IMR-90 (cell line): ENCODE measurements around the gene RFPL4AL1. TPM values are rescaled to one million over a fixed set of nuclear protein-coding genes. Genes with fewer than 3 reads are reported as not detected.

Source experiments
- ATAC-seq: fragments of 200-7000 bp; cut with Tn5 transposase; 2 replicates; pipeline ENCODE4 v1.9.1; 2020; ENCODE audit warnings: low read depth, mild to moderate bottlenecking, moderate library complexity
- BruUV-seq: library from RNA; stranded (reverse); fragments of 400-500 nt; replicated peaks from 2 replicates; lab custom pipeline; 2021; lab: Mats Ljungman, UMichigan
- CTCF ChIA-PET: fragments of 300-600 bp; formaldehyde crosslinking; extraction: SDS; loops from one replicate; lab custom pipeline; 2021; ENCODE audit warnings: antibody characterized with exemption; lab: Yijun Ruan, JAX
- POLR2A ChIA-PET: fragments of 300-600 bp; sonication (Branson Sonifier 250); formaldehyde crosslinking; loops from one replicate; lab custom pipeline; 2022; ENCODE audit warnings: antibody characterized with exemption; ENCODE audit not compliant: unreplicated experiment; lab: Charles Lee
- DNase-seq: peaks from one replicate; pipeline ENCODE4 v3.0.0; 2013
- H2AFZ ChIP-seq: replicated peaks from 2 replicates; pipeline ENCODE3; 2013; ENCODE audit warnings: low read length, mild to moderate bottlenecking; ENCODE audit not compliant: poor library complexity
- H2AK5ac ChIP-seq: 2 replicates; pipeline ENCODE4 v1.6.1; 2013; ENCODE audit warnings: low read depth, low read length, inconsistent platforms
- H2AK9ac ChIP-seq: replicated peaks from 2 replicates; pipeline ENCODE3; 2013; ENCODE audit warnings: mild to moderate bottlenecking, low read depth, low read length, moderate library complexity; ENCODE audit not compliant: poor library complexity
- H2BK120ac ChIP-seq: 2 replicates; pipeline ENCODE4 v1.6.1; 2013; ENCODE audit warnings: low read depth, low read length, inconsistent platforms
- H2BK15ac ChIP-seq: 3 replicates; pipeline ENCODE4 v1.6.1; 2013; ENCODE audit warnings: low read depth, low read length, inconsistent platforms
- H2BK20ac ChIP-seq: 2 replicates; pipeline ENCODE4 v1.6.1; 2013; ENCODE audit warnings: low read depth, mild to moderate bottlenecking, inconsistent platforms, low read length, moderate library complexity
- H2BK5ac ChIP-seq: 2 replicates; pipeline ENCODE4 v1.6.1; 2013; ENCODE audit warnings: mild to moderate bottlenecking, low read depth, low read length, inconsistent platforms; ENCODE audit not compliant: poor library complexity, severe bottlenecking
- H3K14ac ChIP-seq: replicated peaks from 2 replicates; pipeline ENCODE4 v1.6.1; 2013; ENCODE audit warnings: low read depth, low read length, inconsistent platforms
- H3K18ac ChIP-seq: 2 replicates; pipeline ENCODE4 v1.6.1; 2013; ENCODE audit warnings: low read depth, low read length, control low read depth
- H3K23ac ChIP-seq: 2 replicates; pipeline ENCODE4 v1.6.1; 2013; ENCODE audit warnings: low read depth, low read length, inconsistent platforms
- H3K27ac ChIP-seq: 2 replicates; pipeline ENCODE4 v1.5.1; 2013; ENCODE audit warnings: mild to moderate bottlenecking, control low read depth, low read length; ENCODE audit not compliant: insufficient read depth
- H3K27me3 ChIP-seq: 2 replicates; pipeline ENCODE4 v1.6.1; 2013; ENCODE audit warnings: low read length; ENCODE audit not compliant: control insufficient read depth, insufficient read depth
- H3K36me3 ChIP-seq: 2 replicates; pipeline ENCODE4 v1.6.1; 2013; ENCODE audit warnings: low read length, mixed read lengths; ENCODE audit not compliant: control insufficient read depth, insufficient read depth
- H3K4ac ChIP-seq: 2 replicates; pipeline ENCODE4 v1.6.1; 2013; ENCODE audit warnings: low read depth, low read length, inconsistent platforms
- H3K4me1 ChIP-seq: 2 replicates; pipeline ENCODE4 v1.6.1; 2013; ENCODE audit warnings: low read length, mixed read lengths; ENCODE audit not compliant: control insufficient read depth, insufficient read depth
- H3K4me2 ChIP-seq: 2 replicates; pipeline ENCODE4 v1.6.1; 2013; ENCODE audit warnings: low read depth, mild to moderate bottlenecking, control low read depth, low read length, moderate library complexity
- H3K4me3 ChIP-seq: 2 replicates; pipeline ENCODE4 v1.5.1; 2013; ENCODE audit warnings: low read depth, mild to moderate bottlenecking, control low read depth, low read length, moderate library complexity; ENCODE audit not compliant: insufficient read depth
- H3K56ac ChIP-seq: 2 replicates; pipeline ENCODE4 v1.6.1; 2013; ENCODE audit warnings: low read length, inconsistent platforms; ENCODE audit not compliant: insufficient read depth; ENCODE audit errors: extremely low read depth
- H3K79me1 ChIP-seq, 2 experiments: 2 replicates each; pipeline ENCODE4 v1.6.1; 2013; ENCODE audit warnings: low read length in 2 of 2, inconsistent platforms in 1 of 2, low read depth in 1 of 2
- H3K9ac ChIP-seq: 2 replicates; pipeline ENCODE4 v1.6.1; 2013; ENCODE audit warnings: low read depth, low read length, control low read depth
- H3K9me1 ChIP-seq: 2 replicates; pipeline ENCODE4 v1.6.1; 2013; ENCODE audit warnings: low read length, inconsistent platforms; ENCODE audit not compliant: insufficient read depth
- H3K9me3 ChIP-seq: 2 replicates; pipeline ENCODE4 v1.6.1; 2013; ENCODE audit warnings: low read length; ENCODE audit not compliant: control insufficient read depth, insufficient read depth
- H4K20me1 ChIP-seq: 2 replicates; pipeline ENCODE4 v1.6.1; 2013; ENCODE audit warnings: low read length, inconsistent platforms; ENCODE audit not compliant: insufficient read depth
- H4K5ac ChIP-seq: 2 replicates; pipeline ENCODE4 v1.6.1; 2013; ENCODE audit warnings: mild to moderate bottlenecking, low read depth, low read length, control low read depth
- H4K8ac ChIP-seq, 2 experiments: 2 replicates each; pipeline ENCODE4 v1.6.1; 2013; ENCODE audit warnings: low read depth in 2 of 2, low read length in 2 of 2, control low read depth in 1 of 2, inconsistent platforms in 1 of 2
- H4K91ac ChIP-seq: 2 replicates; pipeline ENCODE4 v1.6.1; 2013; ENCODE audit warnings: low read depth, low read length, inconsistent platforms; ENCODE audit not compliant: insufficient read depth
- BHLHE40 ChIP-seq: fragments of 150-350 bp; IDR thresholded peaks from 2 replicates; pipeline ENCODE4 v1.6.1; 2016; ENCODE audit warnings: mild to moderate bottlenecking, low read depth, low read length
- CEBPB ChIP-seq: IDR thresholded peaks from 2 replicates; pipeline ENCODE4 v1.6.1; 2012; ENCODE audit warnings: low read depth, low read length, improper control_type of control experiment
- CHD1 ChIP-seq: IDR thresholded peaks from 2 replicates; pipeline ENCODE4 v1.6.1; 2012; ENCODE audit warnings: low read depth, low read length, improper control_type of control experiment
- FOS ChIP-seq: fragments of 150-350 bp; IDR thresholded peaks from 2 replicates; pipeline ENCODE4 v1.6.1; 2016; ENCODE audit warnings: low read depth, low read length
- MAFK ChIP-seq: IDR thresholded peaks from 2 replicates; pipeline ENCODE4 v1.6.1; 2012; ENCODE audit warnings: low read depth, low read length, improper control_type of control experiment
- MXI1 ChIP-seq: IDR thresholded peaks from 2 replicates; pipeline ENCODE4 v1.6.1; 2012; ENCODE audit warnings: low read depth, mild to moderate bottlenecking, low read length, moderate library complexity, borderline replicate concordance
- RAD21 ChIP-seq: IDR thresholded peaks from 2 replicates; pipeline ENCODE4 v1.6.1; 2012; ENCODE audit warnings: low read length, improper control_type of control experiment
- RCOR1 ChIP-seq: IDR thresholded peaks from 2 replicates; pipeline ENCODE4 v1.6.1; 2012; ENCODE audit warnings: mild to moderate bottlenecking, low read length, improper control_type of control experiment; ENCODE audit not compliant: insufficient replicate concordance
- RFX5 ChIP-seq: IDR thresholded peaks from 2 replicates; pipeline ENCODE4 v1.8.0; 2012; ENCODE audit warnings: low read depth, mild to moderate bottlenecking, low read length, moderate library complexity
- USF2 ChIP-seq: fragments of 150-350 bp; IDR thresholded peaks from 2 replicates; pipeline ENCODE4 v1.6.1; 2017; ENCODE audit warnings: mild to moderate bottlenecking, antibody characterized with exemption, low read length, low read depth
- WGBS, 2 experiments: methylation state at CpG; one replicate each; pipeline versions ENCODE4 v1.1.5 to v1.1.7; 2013; ENCODE audit warnings: missing lambda C conversion rate in 2 of 2; ENCODE audit not compliant: insufficient read length in 1 of 2; ENCODE audit errors: extremely low coverage in 2 of 2; 5-methylcytosine and 5-hydroxymethylcytosine counted together
- dilution Hi-C: fragments of 300-500 bp; cut with HindIII; formaldehyde crosslinking; loops from one replicate; pipeline ENCODE4 v1.14.3; 2018; ENCODE audit warnings: low sequenced_read_pairs; ENCODE audit not compliant: unreplicated experiment
- in situ Hi-C: fragments of 300-500 bp; cut with MboI; formaldehyde crosslinking; loops from 3 replicates; pipeline ENCODE4 v1.14.3; 2019; ENCODE audit warnings: low sequenced_read_pairs, inconsistent platforms, mixed read lengths
- intact Hi-C: fragments of 100-400 bp; cut with micrococcal nuclease; formaldehyde crosslinking; loops from 2 replicates; pipeline ENCODE4 v1.10.0; 2022
- polyA plus RNA-seq, 3 experiments: library from polyadenylated mRNA; depleted of rRNA; stranded (reverse); fragments of >200 nt; gene quantifications; 2 replicates each; pipeline ENCODE4 v1.2.3, GENCODE V29; 2012; ENCODE audit warnings: low replicate concordance in 1 of 3
- total RNA-seq: library from RNA; depleted of rRNA; stranded (reverse); fragments of >200 nt; gene quantifications from 2 replicates; pipeline ENCODE4 v1.2.3, GENCODE V29; 2012

Gene RFPL4AL1
- total and polyA plus RNA-seq, 2 of the 4 experiments (the other 2 are of a cell fraction), result not detected

DNA sequence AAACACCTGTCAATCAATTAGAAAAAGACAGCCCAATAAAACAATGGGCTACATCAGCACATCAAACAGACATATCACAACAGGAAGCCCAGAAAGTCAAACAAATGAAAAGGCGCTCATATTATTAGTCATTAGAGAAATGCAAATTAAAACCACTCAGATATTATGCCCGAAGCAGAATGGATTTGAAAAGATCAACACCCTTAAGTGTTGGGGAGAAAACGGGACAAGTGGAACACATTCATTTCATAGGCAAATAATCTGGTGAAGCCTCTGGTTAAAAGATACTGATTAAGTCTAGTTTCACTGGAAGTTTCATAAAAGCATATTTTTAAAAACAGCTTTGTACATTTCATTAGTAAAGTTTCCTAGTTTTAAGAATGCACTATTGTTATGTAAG is 48.1 kb upstream of the RFPL4AL1 start:
- H2AK9ac ChIP-seq, result no peak overlapping the region
- no peak overlapping the region for H3K18ac ChIP-seq
- H2BK5ac ChIP-seq, result no peak overlapping the region
- no peak overlapping the region for H4K8ac ChIP-seq
- H4K5ac ChIP-seq, result no peak overlapping the region
- H2BK20ac ChIP-seq, result no peak overlapping the region
- H3K56ac ChIP-seq, result no peak overlapping the region
- H4K91ac ChIP-seq, result no peak overlapping the region
- H3K14ac ChIP-seq, result no peak overlapping the region
- H2AK5ac ChIP-seq, result no peak overlapping the region
- dilution Hi-C loops, result no loop called here
- no peaks in the 10 kb centered on the region for H3K27me3 ChIP-seq
- no peaks in the 10 kb centered on the region for H3K9me1 ChIP-seq
- POLR2A ChIA-PET, result no interaction called here
- no peak overlapping the region for H2AFZ ChIP-seq
- H2BK120ac ChIP-seq, result no peak overlapping the region
- H3K27ac ChIP-seq, result no peak overlapping the region
- no peaks in the 10 kb centered on the region for H3K79me1 ChIP-seq
- no CpG with 5 or more reads among the region's 3 CpGs for WGBS, 2 experiments
- H3K4me3 ChIP-seq, result no peak overlapping the region
- BruUV-seq, result no TSS peak
- H2BK15ac ChIP-seq, result no peak overlapping the region
- intact Hi-C loops, result no loop called here
- no peaks in the 10 kb centered on the region for H3K36me3 ChIP-seq
- TF ChIP-seq MAFK (no peak), RCOR1 (no peak), CHD1 (no peak), MXI1 (no peak), RFX5 (no peak), RAD21 (no peak), BHLHE40 (no peak), FOS (no peak), CEBPB (no peak), USF2 (no peak)
- no peaks in the 10 kb centered on the region for H3K4me1 ChIP-seq
- DNase-seq (no peak), ATAC-seq (no peak)
- H3K9ac ChIP-seq, result no peak overlapping the region
- H3K9me3 ChIP-seq, result peaks cover 11% of the 10 kb centered on the region; the same call in 1 of the 2 replicates
- H4K20me1 ChIP-seq, result no peaks in the 10 kb centered on the region
- CTCF ChIA-PET, result no interaction called here
- H3K23ac ChIP-seq, result no peak overlapping the region
- no peak overlapping the region for H3K4me2 ChIP-seq
- H3K4ac ChIP-seq, result no peak overlapping the region
- in situ Hi-C loops, result no loop called here
